Muscle of leg (tissue), 11 donors: ENCODE data around the gene CYGB. TPM values are rescaled to one million over a fixed set of nuclear protein-coding genes. Genes with fewer than 3 reads are reported as not detected.
A peak's percentile ranks its signal among the peaks of the same experiment; 100 is the strongest.
"Not testable (repeated sequence)": the region's sequence is repeated elsewhere in the genome, so short reads cannot be mapped to it uniquely, and the experiment has no call there.

Experiments used
- DNase-seq: peaks from one replicate; pipeline ENCODE4 v3.0.0; 2013
- H3K27ac ChIP-seq: one replicate; pipeline ENCODE4 v1.5.1; 2013; ENCODE audit warnings: mild to moderate bottlenecking, low read length, control low read depth
- H3K27me3 ChIP-seq: one replicate; pipeline ENCODE4 v1.6.1; 2013; ENCODE audit warnings: low read length; ENCODE audit not compliant: control insufficient read depth, insufficient read depth
- H3K36me3 ChIP-seq: one replicate; pipeline ENCODE4 v1.6.1; 2013; ENCODE audit warnings: low read length; ENCODE audit not compliant: control insufficient read depth, insufficient read depth
- H3K4me1 ChIP-seq: one replicate; pipeline ENCODE4 v1.6.1; 2013; ENCODE audit warnings: low read length; ENCODE audit not compliant: control insufficient read depth, insufficient read depth
- H3K4me3 ChIP-seq: one replicate; pipeline ENCODE4 v1.5.1; 2013; ENCODE audit warnings: low read length, control low read depth
- H3K9me3 ChIP-seq: replicated peaks from 2 replicates; pipeline ENCODE4 v1.6.1; 2013; ENCODE audit warnings: low read depth, low read length; ENCODE audit not compliant: control insufficient read depth
- WGBS: methylation state at CpG from one replicate; pipeline ENCODE4 v1.1.5; 2013; ENCODE audit warnings: missing lambda C conversion rate; ENCODE audit not compliant: insufficient coverage; 5-methylcytosine and 5-hydroxymethylcytosine counted together
- polyA plus RNA-seq, 8 donors: library from polyadenylated mRNA; unstranded; fragments of 120-200 nt; gene quantifications; one replicate each; pipeline versions ENCODE4 v1.2.1 to v1.2.3, GENCODE V29; 2013; ENCODE audit warnings: inconsistent platforms in 1 of 8, low replicate concordance in 1 of 8; ENCODE audit not compliant: insufficient read length in 8 of 8, insufficient read depth in 1 of 8
- total RNA-seq: library from RNA; stranded (reverse); fragments of 120-200 nt; gene quantifications from one replicate; pipeline ENCODE4 v1.2.4, GENCODE V29; 2013

Gene CYGB
- total and polyA plus RNA-seq, 9 donors, result 12.8 to 27.2 (median 20.1) TPM

- DNase-seq, result no peak
- Histone ChIP-seq H3K27ac (no peak overlapping the region), H3K4me1 (peaks cover 12% of the 10 kb centered on the region), H3K9me3 (peaks cover 2% of the 10 kb centered on the region), H3K4me3 (no peak overlapping the region), H3K36me3 (peaks cover 25% of the 10 kb centered on the region), H3K27me3 (no peaks in the 10 kb centered on the region)
- 36% methylated on average over 10 of the region's 18 CpGs for WGBS
Observed at GRCh38 chr17:76569607-76570279, 32.2 kb upstream of the CYGB start.

DNA sequence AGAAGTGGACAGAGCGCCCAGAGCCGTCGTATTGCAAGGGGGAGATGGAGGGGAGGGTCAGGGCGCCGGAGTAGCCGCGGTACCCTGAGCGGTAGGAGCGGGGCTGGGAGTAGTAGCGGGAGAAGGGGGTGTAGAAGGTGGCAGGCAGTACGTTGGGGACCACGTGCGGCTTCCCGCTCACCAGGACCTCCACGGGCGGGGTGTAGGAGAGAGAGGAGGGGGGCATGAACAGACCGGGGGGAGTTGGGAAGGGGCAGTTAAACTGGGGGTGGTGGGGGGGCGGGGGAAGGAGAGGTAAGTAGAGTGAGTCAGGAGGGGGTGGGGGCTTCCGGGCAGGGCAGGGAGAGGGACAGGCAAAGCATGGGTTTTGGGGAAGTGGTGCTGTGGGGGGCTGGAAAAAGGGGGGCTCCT, 31.3 kb upstream of the CYGB start:
- Histone ChIP-seq H3K36me3 (peaks cover 33% of the 10 kb centered on the region), H3K4me3 (no peak overlapping the region), H3K4me1 (peaks cover 12% of the 10 kb centered on the region), H3K27ac (no peak overlapping the region), H3K9me3 (peaks cover 2% of the 10 kb centered on the region), H3K27me3 (no peaks in the 10 kb centered on the region)
- WGBS, result 8% methylated on average over 8 of the region's 19 CpGs
- DNase-seq, result no peak

DNA sequence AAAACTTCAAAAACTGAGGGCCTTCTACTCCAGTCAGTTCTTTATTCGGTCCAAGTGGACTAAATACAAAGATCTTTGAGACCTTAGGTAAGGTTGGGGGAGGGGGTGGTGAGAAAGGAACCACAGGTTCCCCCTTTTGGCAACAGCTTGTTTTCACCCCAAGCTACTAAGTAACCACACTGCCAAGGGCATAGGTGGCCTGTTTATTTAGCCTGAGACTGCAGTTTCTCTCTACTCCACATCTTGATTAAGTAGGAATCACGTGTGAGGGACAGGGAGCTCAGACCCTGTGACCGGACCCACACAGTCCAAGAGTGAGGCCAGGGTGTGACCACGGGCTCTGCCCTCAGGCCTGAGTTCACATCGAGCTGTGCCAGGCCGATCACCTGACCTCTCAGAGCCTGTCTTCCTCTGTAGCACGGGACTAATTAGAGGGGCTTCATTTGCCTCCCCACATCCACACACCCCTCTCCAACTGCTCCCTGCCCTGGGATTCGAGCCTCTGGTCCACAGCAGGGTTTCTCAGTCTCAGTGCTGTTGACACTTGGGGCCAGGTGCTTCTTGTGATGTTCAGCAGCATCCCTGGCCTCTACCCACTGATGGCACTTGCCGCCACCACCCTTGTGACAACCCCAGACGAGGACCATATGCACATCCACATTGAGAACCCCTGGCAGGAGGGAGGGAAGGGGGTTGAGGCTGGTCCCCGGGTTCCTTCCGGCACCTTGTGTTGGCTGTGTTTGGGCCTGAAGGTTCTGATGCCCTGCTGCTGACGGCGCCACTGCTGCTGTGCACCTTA, 30.3 kb upstream of the CYGB start:
- H3K36me3 ChIP-seq, result peaks cover 36% of the 10 kb centered on the region
- H3K4me3 ChIP-seq, result no peak overlapping the region
- H3K9me3 ChIP-seq, result peaks cover 2% of the 10 kb centered on the region
- DNase-seq, result no peak
- peaks cover 12% of the 10 kb centered on the region for H3K4me1 ChIP-seq
- 64% methylated on average over 8 of the region's 14 CpGs for WGBS
- no peak overlapping the region for H3K27ac ChIP-seq
- no peaks in the 10 kb centered on the region for H3K27me3 ChIP-seq

DNA sequence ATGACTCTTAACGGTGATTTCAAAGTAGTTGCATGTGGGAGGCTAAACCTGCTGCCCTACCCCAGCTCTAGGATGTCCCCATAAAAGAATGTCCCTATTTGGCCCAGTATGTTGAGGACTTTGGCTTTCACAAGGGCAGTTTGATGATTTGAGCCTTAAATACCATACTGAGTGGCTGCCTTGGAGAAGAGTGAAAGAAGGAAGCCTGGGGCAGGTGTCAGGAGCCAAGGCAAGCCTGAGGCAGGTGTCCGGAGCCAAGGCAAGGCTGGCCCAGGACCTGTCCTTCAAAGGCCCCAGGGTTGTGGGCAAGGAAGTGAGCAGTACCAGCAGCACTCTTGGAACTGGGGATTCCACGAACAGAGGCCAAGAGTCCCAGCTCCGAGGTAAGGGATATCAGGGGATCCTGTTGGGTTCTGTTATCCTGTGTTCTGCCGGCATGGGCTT, 29.5 kb upstream of the CYGB start:
- WGBS, result 69% methylated on average over 5 of the region's 5 CpGs
- no peak for DNase-seq
- peaks cover 42% of the 10 kb centered on the region for H3K36me3 ChIP-seq
- H3K4me3 ChIP-seq, result no peak overlapping the region
- H3K27me3 ChIP-seq, result no peaks in the 10 kb centered on the region
- no peak overlapping the region for H3K27ac ChIP-seq
- peaks cover 2% of the 10 kb centered on the region for H3K9me3 ChIP-seq
- H3K4me1 ChIP-seq, result peaks cover 12% of the 10 kb centered on the region

DNA sequence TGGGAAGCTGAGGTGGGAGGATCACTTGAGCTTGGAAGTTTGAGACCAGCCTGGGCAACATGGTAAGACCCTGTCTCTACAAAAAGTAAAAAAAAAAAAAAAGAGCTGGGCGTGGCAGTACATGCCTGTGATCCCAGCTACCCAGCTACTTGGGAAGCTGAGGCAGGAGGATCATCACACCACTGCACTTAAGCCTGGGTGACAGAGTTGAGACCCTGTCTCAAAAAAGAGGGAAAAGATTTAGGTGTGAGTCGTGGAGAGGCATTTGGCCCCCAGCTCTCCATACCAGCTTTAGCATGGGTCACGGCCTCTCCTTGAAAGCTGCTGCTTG, 29.1 kb upstream of the CYGB start:
- WGBS, result 83% methylated on average over 1 of the region's 3 CpGs
- Histone ChIP-seq H3K27me3 (no peaks in the 10 kb centered on the region), H3K4me3 (no peak overlapping the region), H3K4me1 (peaks cover 12% of the 10 kb centered on the region), H3K9me3 (peaks cover 2% of the 10 kb centered on the region), H3K36me3 (peaks cover 46% of the 10 kb centered on the region), H3K27ac (no peak overlapping the region)
- DNase-seq, result no peak

GRCh38 chr17:76565728-76566612, 28.5 kb upstream of the CYGB start:
- Histone ChIP-seq H3K27me3 (no peaks in the 10 kb centered on the region), H3K4me3 (no peak overlapping the region), H3K4me1 (peaks cover 12% of the 10 kb centered on the region), H3K36me3 (peaks cover 51% of the 10 kb centered on the region), H3K27ac (no peak overlapping the region), H3K9me3 (peaks cover 2% of the 10 kb centered on the region)
- DNase-seq, result peak; percentile 1
- WGBS, result 89% methylated on average over 11 of the region's 14 CpGs

DNA sequence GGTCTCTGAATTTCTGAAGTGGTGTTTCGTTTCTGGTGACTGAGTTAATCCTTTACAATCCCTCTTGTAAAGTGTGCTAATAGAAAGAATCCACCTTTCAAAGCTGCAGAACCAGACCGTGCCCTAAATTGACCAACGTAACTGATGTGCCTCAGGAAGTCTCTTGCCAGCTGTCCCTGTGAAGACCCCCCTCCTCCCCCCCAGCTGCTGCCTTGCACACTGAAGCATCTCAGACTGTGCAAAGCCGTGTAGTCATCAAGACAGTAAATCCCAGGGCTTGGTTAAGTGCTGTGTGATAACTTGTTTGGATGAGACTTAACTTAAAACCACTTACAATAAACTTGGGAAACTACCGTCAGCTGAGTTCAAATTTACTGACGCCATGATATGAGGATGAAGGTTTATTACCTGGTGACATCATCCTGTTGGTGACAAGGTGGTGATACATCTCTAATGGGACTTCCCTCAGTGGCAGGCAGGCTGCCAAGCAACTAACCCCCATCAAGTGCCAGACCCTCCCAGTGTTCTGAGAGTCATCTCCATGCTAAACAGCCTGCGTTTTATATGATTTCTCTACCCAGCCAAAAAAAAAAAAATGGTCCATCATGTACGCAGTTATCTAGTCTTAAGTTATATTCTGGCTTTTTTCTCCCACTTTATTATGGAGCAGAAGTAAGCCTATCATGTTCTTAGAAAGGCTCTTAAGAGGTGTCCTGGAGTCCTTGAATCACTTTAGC, 27.6 kb upstream of the CYGB start:
- H3K4me1 ChIP-seq, result peaks cover 12% of the 10 kb centered on the region
- peaks cover 51% of the 10 kb centered on the region for H3K36me3 ChIP-seq
- WGBS, result no CpG with 5 or more reads among the region's 8 CpGs

GRCh38 chr17:76563359-76563758, 25.9 kb upstream of the CYGB start:
- peaks cover 55% of the 10 kb centered on the region for H3K36me3 ChIP-seq
- WGBS, result no CpG with 5 or more reads among the region's 2 CpGs
- H3K27ac ChIP-seq, H3K9me3 ChIP-seq, H3K27me3 ChIP-seq, H3K4me3 ChIP-seq, DNase-seq: not testable (repeated sequence)
- peaks cover 15% of the 10 kb centered on the region for H3K4me1 ChIP-seq

More for the DNA sequence above, 27.6 kb upstream of the CYGB start:
- H3K27me3 ChIP-seq, H3K4me3 ChIP-seq, H3K9me3 ChIP-seq, H3K27ac ChIP-seq, DNase-seq: not testable (repeated sequence)

DNA sequence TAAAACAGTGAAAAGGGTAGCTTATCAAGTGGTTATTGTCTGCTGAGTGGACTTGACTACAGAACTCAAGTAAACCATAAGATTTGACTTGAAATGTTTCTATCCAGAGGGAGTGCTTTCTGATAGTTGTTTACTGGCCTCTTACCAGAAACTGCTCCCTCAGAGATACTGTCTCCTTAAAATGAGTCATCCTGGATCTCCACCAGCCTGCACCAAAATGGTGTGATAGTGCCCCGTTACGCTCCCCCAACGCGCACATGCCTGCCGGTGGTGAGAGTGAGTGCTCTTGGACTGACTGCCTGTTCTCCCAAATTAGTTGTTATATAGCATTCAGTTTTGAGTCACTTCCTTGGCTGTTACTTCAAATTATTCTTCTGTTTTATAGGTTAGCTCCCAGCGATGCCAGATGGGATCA, 25.2 kb upstream of the CYGB start:
- H3K27me3 ChIP-seq, result no peaks in the 10 kb centered on the region
- no CpG with 5 or more reads among the region's 6 CpGs for WGBS
- no peak for DNase-seq
- H3K27ac ChIP-seq, result no peak overlapping the region
- peaks cover 54% of the 10 kb centered on the region for H3K36me3 ChIP-seq
- peaks cover 15% of the 10 kb centered on the region for H3K4me1 ChIP-seq
- no peaks in the 10 kb centered on the region for H3K9me3 ChIP-seq
- no peak overlapping the region for H3K4me3 ChIP-seq
